SU-DHL-6 (cell line): ENCODE results near the gene RPTOR.

ENCODE experiments used
- H2AFZ ChIP-seq: fragments of 200-600 bp; sonication (generic); 2 replicates; pipeline ENCODE4 v1.6.1; 2014; ENCODE audit warnings: low read depth, mild to moderate bottlenecking, moderate library complexity, mixed read lengths, antibody characterized with exemption, low read length; ENCODE audit not compliant: severe bottlenecking
- H3F3A ChIP-seq: fragments of 200-600 bp; shearing (Covaris generic); 2 replicates; pipeline ENCODE4 v1.6.0; 2016; ENCODE audit warnings: antibody characterized with exemption, mild to moderate bottlenecking; ENCODE audit not compliant: insufficient read depth
- H3K27ac ChIP-seq: fragments of 200-600 bp; sonication (generic); 2 replicates; pipeline ENCODE4 v1.5.1; 2016; ENCODE audit warnings: low read depth, mild to moderate bottlenecking, low read length, moderate library complexity, mixed read lengths
- H3K27me3 ChIP-seq: fragments of 200-600 bp; sonication (generic), shearing (Covaris generic); 2 replicates; pipeline ENCODE4 v1.6.0; 2014; ENCODE audit warnings: mild to moderate bottlenecking, low read length
- H3K36me3 ChIP-seq: fragments of 200-600 bp; sonication (generic); 2 replicates; pipeline ENCODE4 v1.6.1; 2014; ENCODE audit warnings: mild to moderate bottlenecking, low read length, mixed read lengths
- H3K4me2 ChIP-seq: fragments of 300-600, 200-600 bp; shearing (Covaris generic), sonication (generic); 2 replicates; pipeline ENCODE4 v1.6.0; 2014; ENCODE audit warnings: low read length, low read depth, mild to moderate bottlenecking; ENCODE audit not compliant: poor library complexity, severe bottlenecking
- H3K4me3 ChIP-seq: fragments of 200-600 bp; sonication (generic); 2 replicates; pipeline ENCODE4 v1.5.1; 2014; ENCODE audit warnings: antibody characterized with exemption, low read length, mild to moderate bottlenecking, mixed read lengths; ENCODE audit not compliant: insufficient read depth, poor library complexity, severe bottlenecking
- H3K79me2 ChIP-seq: fragments of 200-600 bp; sonication (generic); 2 replicates; pipeline ENCODE4 v1.6.1; 2014; ENCODE audit warnings: mild to moderate bottlenecking, low read length, moderate library complexity; ENCODE audit not compliant: insufficient read depth
- H3K9ac ChIP-seq: fragments of 200-600 bp; sonication (generic); 2 replicates; pipeline ENCODE4 v1.7.0; 2014; ENCODE audit warnings: mild to moderate bottlenecking, low read length
- H3K9me2 ChIP-seq: fragments of 200-600 bp; sonication (generic); replicated peaks from 2 replicates; pipeline ENCODE4 v1.6.1; 2014; ENCODE audit warnings: low read length; ENCODE audit not compliant: insufficient read depth
- H3K9me3 ChIP-seq: fragments of 200-600 bp; sonication (generic); 2 replicates; pipeline ENCODE4 v1.6.1; 2014; ENCODE audit warnings: low read length, mixed read lengths; ENCODE audit not compliant: insufficient read depth
- H4K20me1 ChIP-seq: fragments of 200-600 bp; sonication (generic); 2 replicates; pipeline ENCODE4 v1.6.1; 2014; ENCODE audit warnings: low read depth, mild to moderate bottlenecking, antibody characterized with exemption, low read length, moderate library complexity, mixed read lengths
- CTCF ChIP-seq: fragments of 200-600 bp; sonication (generic); IDR thresholded peaks from one replicate; pipeline ENCODE4 v1.5.1; 2017; ENCODE audit warnings: antibody characterized with exemption, mild to moderate bottlenecking, low read length, moderate library complexity; ENCODE audit not compliant: insufficient read depth, poor library complexity, severe bottlenecking
- EZH2phosphoT487 ChIP-seq: fragments of 200-600 bp; sonication (generic), shearing (Covaris generic); conservative IDR thresholded peaks from 2 replicates; pipeline ENCODE4 v1.6.1; 2018; ENCODE audit warnings: mild to moderate bottlenecking, antibody characterized with exemption, low read length, moderate library complexity, mixed read lengths

RPTOR gene

GRCh38 chr17:80807882-80808281 lies 263.2 kb downstream of the RPTOR start:
- no peaks in the 10 kb centered on the region for H3K79me2 ChIP-seq
- TF ChIP-seq CTCF (no peak), EZH2phosphoT487 (no peak)
- no peak overlapping the region for H3K9ac ChIP-seq
- peaks cover 8% of the 10 kb centered on the region; the same call in 1 of the 2 replicates for H3K9me3 ChIP-seq
- H3K4me2 ChIP-seq: no peak overlapping the region
- H2AFZ ChIP-seq: no peak overlapping the region
- peaks cover 4% of the 10 kb centered on the region; the same call in 1 of the 2 replicates for H3K36me3 ChIP-seq
- H3K4me3 ChIP-seq: no peak overlapping the region
- H3F3A ChIP-seq: no peaks in the 10 kb centered on the region
- H3K27me3 ChIP-seq: no peaks in the 10 kb centered on the region
- no peaks in the 10 kb centered on the region for H4K20me1 ChIP-seq
- no peak overlapping the region for H3K27ac ChIP-seq
- no peaks in the 10 kb centered on the region for H3K9me2 ChIP-seq

- H3K4me3 ChIP-seq: no peak overlapping the region
- H3K9ac ChIP-seq: no peak overlapping the region
- H3K27ac ChIP-seq: no peak overlapping the region
- peaks cover 6% of the 10 kb centered on the region; the same call in 1 of the 2 replicates for H3K9me3 ChIP-seq
- H3K79me2 ChIP-seq: no peaks in the 10 kb centered on the region
- H3K36me3 ChIP-seq: peaks cover 4% of the 10 kb centered on the region; the same call in 1 of the 2 replicates
- no peaks in the 10 kb centered on the region for H3F3A ChIP-seq
- no peaks in the 10 kb centered on the region for H3K27me3 ChIP-seq
- TF ChIP-seq EZH2phosphoT487 (no peak), CTCF (no peak)
- H3K9me2 ChIP-seq: no peaks in the 10 kb centered on the region
- H3K4me2 ChIP-seq: no peak overlapping the region
- H4K20me1 ChIP-seq: no peaks in the 10 kb centered on the region
- no peak overlapping the region for H2AFZ ChIP-seq
Observed at GRCh38 chr17:80811181-80812105, 266.8 kb downstream of the RPTOR start.

GRCh38 chr17:80812362-80813088 lies 267.9 kb downstream of the RPTOR start:
- no peaks in the 10 kb centered on the region for H4K20me1 ChIP-seq
- H2AFZ ChIP-seq: no peak overlapping the region
- H3K27me3 ChIP-seq: no peaks in the 10 kb centered on the region
- H3K4me2 ChIP-seq: no peak overlapping the region
- TF ChIP-seq EZH2phosphoT487: no peak
- no peak for TF ChIP-seq CTCF
- H3K9me3 ChIP-seq: no peaks in the 10 kb centered on the region
- no peaks in the 10 kb centered on the region for H3F3A ChIP-seq
- H3K4me3 ChIP-seq: no peak overlapping the region
- H3K9me2 ChIP-seq: no peaks in the 10 kb centered on the region
- H3K9ac ChIP-seq: no peak overlapping the region
- no peak overlapping the region for H3K27ac ChIP-seq
- H3K79me2 ChIP-seq: no peaks in the 10 kb centered on the region
- H3K36me3 ChIP-seq: no peaks in the 10 kb centered on the region
